Activated T-cell treated with anti-CD3 and anti-CD28 coated beads for 4 hours (primary cell): ENCODE measurements around the gene PUM2.

Experiments used
- DNase-seq: peaks from one replicate; pipeline ENCODE4 v3.0.0-alpha.2; 2020

The PUM2 gene

GRCh38 chr2:20214566-20215182, 136.0 kb downstream of the PUM2 start:
- DNase-seq = no peak

GRCh38 chr2:20213651-20214565, 136.7 kb downstream of the PUM2 start:
- no peak for DNase-seq

- no peak for DNase-seq
Measured at GRCh38 chr2:20212871-20213503, 137.7 kb downstream of the PUM2 start.

- DNase-seq = no peak
Measured at GRCh38 chr2:20212459-20212870, 138.2 kb downstream of the PUM2 start.

GRCh38 chr2:20211860-20212458, 138.7 kb downstream of the PUM2 start:
- DNase-seq = no peak

GRCh38 chr2:20211420-20211819, 139.2 kb downstream of the PUM2 start:
- DNase-seq = no peak

GRCh38 chr2:20210462-20210861, 140.2 kb downstream of the PUM2 start:
- DNase-seq = no peak

GRCh38 chr2:20209373-20210109, 141.1 kb downstream of the PUM2 start:
- DNase-seq = no peak

GRCh38 chr2:20208476-20208859, 142.2 kb downstream of the PUM2 start:
- no peak for DNase-seq

GRCh38 chr2:20207051-20207450, 143.6 kb downstream of the PUM2 start:
- no peak for DNase-seq

- no peak for DNase-seq
Measured at GRCh38 chr2:20205915-20206524, 144.6 kb downstream of the PUM2 start.

- DNase-seq = no peak
Measured at GRCh38 chr2:20205069-20205468, 145.6 kb downstream of the PUM2 start.

GRCh38 chr2:20203521-20204225, 147.0 kb downstream of the PUM2 start:
- DNase-seq = no peak

GRCh38 chr2:20203072-20203471, 147.6 kb downstream of the PUM2 start:
- no peak for DNase-seq

- DNase-seq = no peak
Measured at GRCh38 chr2:20201671-20202070, 149.0 kb downstream of the PUM2 start.

GRCh38 chr2:20200697-20201555, 149.7 kb downstream of the PUM2 start:
- DNase-seq = no peak

GRCh38 chr2:20199633-20200270, 150.9 kb downstream of the PUM2 start:
- DNase-seq = no peak

- DNase-seq = no peak
Measured at GRCh38 chr2:20198796-20199632, 151.6 kb downstream of the PUM2 start.
